ENCODE data around the gene GNB5.
"Not testable (repeated sequence)": the region's sequence is repeated elsewhere in the genome, so short reads cannot be mapped to it uniquely, and the experiment has no call there.

The GNB5 gene

DNA sequence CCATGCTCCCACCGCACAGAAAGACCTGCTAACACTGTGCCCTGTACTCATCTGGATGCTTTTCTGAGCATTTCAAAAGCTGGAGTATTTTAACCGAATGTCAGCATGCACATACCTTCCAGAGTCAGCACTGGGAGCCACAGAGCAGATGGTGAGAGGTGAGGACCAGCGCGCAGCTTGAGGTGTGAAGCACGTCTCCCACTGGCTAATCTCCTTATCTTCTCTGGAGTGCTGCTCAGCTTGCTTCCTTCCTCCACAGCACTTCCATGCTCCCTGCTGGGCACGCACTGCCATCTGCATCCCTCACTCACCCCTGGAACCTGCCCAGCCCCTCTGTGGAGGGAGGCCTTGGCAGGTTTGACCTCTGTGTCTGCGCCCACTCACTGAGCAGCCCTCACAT lies at the start of gene GNB5:
TSS of gene GNB5 (minus strand) at position 186 of the 400 bp plus-strand sequence. CDS start 6,716 bp downstream, outside the sequence.
- no peak for DNase-seq

GRCh38 chr15:52240166-52240565 lies 49.0 kb upstream of the GNB5 start:
- DNase-seq = no peak

- not testable (repeated sequence) for DNase-seq
Observed at GRCh38 chr15:52238989-52239525, 47.9 kb upstream of the GNB5 start.

DNA sequence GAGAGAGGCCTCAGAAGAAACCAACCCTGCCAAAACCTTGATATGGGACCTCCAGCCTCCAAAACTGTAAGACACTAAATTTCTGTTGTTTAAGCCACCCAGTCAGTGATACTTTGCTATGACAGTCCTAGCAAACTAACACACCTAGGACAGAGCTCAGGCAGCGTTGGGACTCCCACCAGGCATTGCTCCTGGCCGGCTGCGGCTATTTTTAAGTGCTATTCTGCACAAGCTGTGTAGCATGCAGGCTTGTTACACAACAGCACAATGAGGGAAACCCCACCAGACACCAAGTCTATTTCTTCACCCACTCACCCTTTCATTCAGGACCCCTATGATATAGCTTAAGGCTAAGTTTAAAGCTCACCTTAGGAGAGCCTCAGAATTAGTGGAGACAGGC lies 47.0 kb upstream of the GNB5 start:
- no peak for DNase-seq

DNA sequence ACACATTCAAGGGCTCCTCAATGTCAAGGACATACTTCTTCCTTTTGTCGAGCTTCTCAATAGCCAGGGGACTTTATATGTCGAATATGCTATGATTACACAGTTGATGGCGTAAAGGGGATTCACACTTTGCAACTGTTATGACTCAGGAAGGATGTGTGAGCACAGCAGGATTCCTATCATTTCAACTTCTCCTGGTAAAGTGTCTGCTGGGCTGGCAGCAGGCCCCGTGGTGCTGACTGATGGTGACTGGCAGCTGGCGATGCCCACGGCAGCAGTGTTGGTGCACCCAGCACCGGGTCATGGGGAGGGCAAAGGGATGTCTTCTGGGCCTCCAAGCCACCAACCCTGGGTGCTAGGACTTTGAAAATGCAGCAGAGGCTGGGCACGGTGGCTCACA lies 44.8 kb upstream of the GNB5 start:
- DNase-seq = peak; percentile 21

- peak; percentile 69 for DNase-seq
Observed at GRCh38 chr15:52234596-52235541, 43.7 kb upstream of the GNB5 start.

DNA sequence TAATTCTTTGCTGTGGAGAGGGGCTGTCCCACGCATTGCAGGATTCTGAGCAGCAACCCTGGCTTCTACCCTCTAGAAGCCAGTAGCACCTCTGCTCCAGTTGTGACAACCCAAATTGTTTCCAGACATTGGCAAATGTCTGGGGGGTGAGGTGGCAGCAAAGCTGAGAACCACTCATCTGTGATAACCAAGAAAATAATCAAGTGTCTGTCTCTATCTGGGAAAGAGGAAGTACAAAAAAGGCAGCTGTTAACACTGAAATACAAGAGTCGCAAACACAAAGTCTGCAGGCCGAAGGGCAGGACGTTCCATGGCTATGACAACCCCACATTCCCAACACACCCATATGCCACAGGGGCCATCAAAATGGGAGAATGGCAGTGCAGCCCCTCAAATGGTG lies 42.2 kb upstream of the GNB5 start:
- DNase-seq = peak; percentile 72

DNA sequence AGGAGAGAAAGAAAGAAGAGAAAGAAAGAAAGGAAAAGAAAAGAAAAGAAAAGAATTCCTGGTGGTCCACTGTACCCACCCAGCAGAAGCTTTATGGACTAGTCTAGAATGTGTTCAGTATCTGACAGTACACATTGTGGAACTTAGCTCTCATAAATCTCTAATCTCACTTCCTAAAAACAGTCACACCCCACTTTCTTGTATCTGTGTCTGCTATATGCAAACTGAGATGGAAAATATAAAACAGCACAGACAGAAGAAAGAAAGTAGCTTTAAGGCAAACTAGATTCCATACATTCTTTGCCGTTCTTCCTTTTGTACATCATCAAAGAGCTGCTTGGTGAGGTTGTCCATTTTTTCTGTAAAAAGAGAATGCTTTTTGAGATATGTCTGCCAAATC lies 41.1 kb upstream of the GNB5 start:
- DNase-seq = no peak

DNA sequence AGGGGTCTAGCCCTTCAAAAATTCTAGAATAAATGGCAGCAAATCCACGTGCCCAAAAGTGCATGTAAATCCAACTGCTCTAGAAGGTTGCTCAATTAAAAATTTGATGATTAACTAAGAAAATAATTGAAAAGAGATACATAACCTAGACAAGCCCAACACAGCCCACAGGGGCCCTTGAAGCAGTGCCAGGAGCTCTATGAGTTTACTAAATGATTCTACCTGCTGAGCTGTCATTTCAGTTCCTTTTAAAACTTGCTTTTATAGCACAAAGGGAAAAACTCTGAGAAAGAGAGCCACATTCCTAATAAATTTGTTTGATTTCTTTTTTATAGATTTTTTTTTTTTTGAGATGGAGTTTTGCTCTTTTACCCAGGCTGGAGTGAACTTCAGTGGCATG lies 38.9 kb upstream of the GNB5 start:
- no peak for DNase-seq

DNA sequence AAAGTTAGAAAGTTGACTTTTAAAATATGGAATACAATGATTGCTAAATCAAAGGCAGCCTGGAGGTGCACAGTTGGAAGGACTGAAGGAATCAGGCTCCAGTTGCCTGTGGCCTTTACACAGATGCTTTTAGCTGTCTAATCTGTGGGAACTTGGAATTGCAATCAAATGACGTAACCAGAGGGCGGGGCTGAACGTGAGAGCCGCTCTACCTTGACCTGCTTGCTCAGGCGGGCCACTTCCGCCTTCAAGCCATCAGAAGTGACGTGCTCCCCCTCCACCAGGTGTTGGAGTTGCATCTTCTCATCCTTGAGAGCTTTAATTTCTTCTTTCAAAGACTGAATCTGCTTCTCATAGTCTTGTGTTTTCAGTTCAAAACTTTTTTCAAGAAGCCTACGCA lies 37.7 kb upstream of the GNB5 start:
- peak; percentile 87 for DNase-seq

- peak; percentile 82 for DNase-seq
Observed at GRCh38 chr15:52227456-52227855, 36.3 kb upstream of the GNB5 start.

DNA sequence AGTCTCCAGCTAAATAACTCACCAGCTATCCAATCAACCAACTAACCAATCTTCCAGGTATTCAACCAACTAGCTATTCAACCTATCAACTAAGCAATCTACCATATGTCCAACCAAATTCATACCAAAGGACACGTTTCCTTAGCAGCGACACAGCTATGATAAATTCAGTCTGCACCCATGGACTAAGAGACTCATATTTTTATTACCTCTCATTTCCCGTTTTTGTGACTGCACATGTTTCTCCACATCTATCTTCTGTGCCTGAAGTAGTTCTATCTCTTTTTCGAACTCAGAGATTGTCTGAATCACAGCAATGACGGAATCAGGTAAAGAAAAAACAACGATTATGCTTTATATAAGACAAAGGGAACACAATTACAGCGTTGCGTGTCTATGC lies 34.0 kb upstream of the GNB5 start:
- no peak for DNase-seq

DNA sequence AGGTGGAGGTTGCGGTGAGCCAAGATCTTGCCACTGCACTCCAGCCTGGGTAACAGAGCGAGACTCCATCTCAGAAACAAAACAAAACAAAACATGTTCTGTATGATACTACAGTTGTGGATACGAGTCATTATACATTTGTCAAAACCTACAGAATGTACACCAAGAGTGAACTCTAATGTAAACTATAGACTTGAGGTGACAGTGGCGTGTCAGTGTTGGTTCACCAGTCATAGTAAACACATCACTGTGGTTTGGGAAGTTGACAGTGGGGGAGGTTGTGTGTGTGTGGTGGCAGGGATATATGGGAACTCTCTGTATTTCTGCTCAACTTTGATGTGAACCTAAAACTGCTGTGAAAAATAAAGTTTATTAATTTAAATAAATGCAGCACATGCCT lies 33.0 kb upstream of the GNB5 start:
- DNase-seq = no peak

DNA sequence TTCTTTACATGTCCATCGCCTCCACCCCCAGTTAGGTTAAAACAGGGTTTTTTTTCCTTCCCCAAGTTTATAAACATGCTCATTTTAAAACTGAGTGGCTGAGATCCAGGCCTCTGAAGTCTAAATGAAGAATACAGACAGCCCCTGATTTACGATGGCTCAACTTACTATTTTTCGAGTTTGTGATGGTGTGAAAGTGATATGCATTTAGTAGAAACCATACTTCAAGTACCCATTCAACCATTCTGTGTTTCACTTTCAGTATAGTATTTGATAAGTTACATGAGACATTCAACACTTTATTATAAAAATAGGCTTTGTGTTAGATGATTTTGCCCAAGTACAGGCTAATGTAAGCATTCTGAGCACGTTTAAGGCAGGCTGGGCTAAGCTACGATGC lies 30.5 kb upstream of the GNB5 start:
- no peak for DNase-seq

- no peak for DNase-seq
Observed at GRCh38 chr15:52220937-52221660, 29.9 kb upstream of the GNB5 start.

GRCh38 chr15:52220251-52220650 lies 29.1 kb upstream of the GNB5 start:
- DNase-seq = no peak

- no peak for DNase-seq
Observed at GRCh38 chr15:52218816-52219215, 27.6 kb upstream of the GNB5 start.

DNA sequence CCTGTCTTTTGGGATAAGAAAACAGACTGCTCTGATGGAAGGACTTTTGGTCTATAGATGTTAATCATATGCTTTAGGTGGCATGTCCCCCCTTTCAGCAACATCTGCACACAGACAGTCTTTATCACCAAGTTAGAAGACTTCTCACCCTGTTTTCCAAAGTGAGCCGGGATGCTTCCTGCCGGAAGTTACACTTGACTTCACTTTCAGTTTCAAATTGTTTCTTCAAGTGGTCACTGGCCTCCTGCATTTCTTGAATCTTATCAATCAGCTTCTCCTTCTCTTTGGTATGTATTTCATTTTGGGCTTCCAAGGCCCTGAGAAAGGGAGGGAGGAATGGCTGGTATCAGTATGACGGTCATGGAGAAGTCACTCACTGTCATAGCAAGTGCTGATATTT lies 27.2 kb upstream of the GNB5 start:
- no peak for DNase-seq

- no peak for DNase-seq
Observed at GRCh38 chr15:52217186-52217585, 26.0 kb upstream of the GNB5 start.

DNA sequence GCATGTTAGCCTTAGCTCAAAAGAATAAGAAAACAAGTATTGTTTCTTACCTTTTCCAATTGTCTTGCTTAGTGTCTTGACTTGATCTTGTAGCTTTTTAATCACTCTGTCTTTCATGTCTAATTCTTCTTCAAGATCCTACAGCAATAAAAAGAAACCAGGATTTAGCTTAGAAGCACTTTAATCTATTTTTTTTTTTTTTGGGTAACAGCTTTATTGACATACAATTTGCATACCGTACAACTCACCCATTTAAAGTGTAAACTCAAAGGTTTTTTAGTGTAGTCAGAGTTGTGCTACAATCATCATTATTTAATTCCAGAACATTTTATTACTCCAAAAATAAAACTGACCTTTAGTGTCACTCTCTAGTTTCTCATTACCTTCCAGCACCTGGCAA lies 23.4 kb upstream of the GNB5 start:
- DNase-seq = no peak

DNA sequence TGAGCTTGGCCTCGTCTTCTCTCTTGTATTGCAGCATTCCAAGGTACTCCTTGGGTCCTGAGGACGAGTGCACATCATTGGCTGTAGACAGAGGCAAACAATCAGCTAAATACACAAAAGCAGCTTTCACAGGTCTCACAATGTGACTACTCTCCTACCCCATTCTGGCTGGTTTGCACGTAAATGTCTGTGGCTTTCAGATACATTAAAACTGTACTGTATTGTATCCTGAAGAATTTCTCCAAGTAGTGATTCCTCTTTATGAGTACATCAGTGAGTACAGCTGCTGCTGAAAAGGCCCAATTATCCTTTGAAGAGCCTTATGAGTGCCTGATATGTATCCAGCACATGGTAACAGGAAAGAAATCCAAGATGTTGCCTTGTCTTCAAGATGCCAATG lies 22.0 kb upstream of the GNB5 start:
- DNase-seq = no peak

DNA sequence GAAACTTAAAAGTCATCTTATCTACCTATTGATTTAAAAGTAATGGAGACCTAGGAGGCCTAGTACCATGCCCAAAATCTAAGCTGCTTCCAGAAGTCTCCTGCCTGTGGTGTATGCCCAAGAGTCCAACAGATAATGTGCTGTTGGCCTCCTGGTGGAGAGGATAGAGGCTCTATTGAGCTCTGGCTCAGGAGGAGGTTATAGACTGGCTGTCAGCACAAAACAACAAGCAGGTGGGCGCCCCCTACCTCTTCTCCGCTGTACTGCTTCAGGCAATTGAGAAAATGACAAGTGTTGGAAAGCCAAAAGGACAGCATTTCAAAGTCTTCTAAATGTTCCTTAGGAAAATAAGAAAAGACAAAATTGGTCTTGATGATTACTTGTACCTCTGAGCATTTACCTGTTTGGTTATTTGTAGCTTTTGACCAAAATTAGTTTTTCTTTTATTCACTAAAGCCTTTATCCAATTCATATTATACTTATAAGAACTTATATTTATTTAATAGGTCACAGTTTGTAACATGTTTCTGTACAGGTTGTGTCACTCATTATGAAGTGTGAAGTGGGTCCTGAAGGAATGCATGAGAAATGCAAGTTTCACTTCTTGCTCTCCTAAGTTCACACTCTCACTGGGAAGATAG lies 17.2 kb upstream of the GNB5 start:
- DNase-seq = peak; percentile 64

- DNase-seq = no peak
Observed at GRCh38 chr15:52207191-52207590, 16.0 kb upstream of the GNB5 start.

Data from CD4-positive, alpha-beta T cell treated with Interleukin-15 for 1 hour (primary cell).